NCI-H748 treated with DMSO at 0.1 percent for 48 hours (cell line): ENCODE measurements around the gene ARMC8.

Experiments used
- DNase-seq: peaks from one replicate; lab custom pipeline; 2025; lab: John Stamatoyannopoulos, UW

Gene ARMC8

DNA sequence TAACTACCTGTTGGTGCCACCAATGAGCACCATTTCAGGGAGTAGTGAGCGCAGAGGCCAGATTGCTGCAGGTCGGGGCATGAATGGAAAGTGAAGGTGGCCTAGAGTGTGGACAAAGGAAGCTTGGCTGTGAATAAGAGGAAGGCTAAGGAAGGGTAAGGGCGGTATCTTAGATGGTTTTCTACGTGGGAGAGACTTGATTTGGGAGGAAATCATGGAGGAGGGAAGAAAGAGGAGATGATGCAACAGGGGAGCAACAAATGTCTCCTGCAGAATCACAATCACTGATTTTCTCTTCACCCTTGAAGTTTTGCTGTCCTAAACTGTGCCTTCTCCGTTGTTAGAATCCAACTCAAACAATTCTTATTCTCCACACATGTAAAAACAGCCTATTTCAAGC lies 120.8 kb downstream of the ARMC8 start:
- DNase-seq: no peak

DNA sequence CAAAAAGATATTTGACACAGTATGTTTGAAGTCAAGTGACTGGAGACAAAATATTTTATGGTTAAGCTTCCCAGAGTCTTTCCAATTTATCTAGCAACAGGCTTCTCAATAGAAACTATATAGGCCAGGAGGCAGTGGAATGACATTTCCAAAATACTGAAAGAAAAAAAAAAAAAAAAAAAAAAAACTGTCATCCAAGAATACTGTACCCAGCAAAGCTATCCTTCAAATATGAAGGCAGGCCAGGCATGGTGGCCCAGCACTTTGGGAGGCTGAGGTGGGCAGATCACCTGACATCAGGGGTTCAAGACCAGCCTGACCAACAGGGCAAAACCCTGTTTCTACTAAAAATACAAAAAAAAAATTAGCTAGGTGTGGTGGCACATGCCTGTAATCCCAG lies 121.7 kb downstream of the ARMC8 start:
- no peak for DNase-seq

DNA sequence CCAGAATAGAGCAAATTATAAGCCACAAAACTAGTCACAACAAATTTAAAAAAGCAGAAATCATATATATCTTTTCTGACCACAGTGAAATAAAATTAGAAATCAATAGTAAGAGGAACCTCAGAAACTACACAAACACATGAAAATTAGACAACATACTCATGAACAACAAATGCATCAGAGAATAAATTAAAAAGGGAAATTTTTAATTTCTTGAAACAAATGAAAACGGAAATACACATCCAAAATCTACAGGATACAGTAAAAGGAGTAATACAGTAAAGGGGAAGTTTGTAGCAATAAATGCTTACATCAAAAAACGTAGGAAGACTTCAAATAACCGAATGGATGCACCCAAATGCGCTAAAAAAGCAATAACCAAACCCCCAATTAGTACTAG lies 123.4 kb downstream of the ARMC8 start:
- DNase-seq: no peak

DNA sequence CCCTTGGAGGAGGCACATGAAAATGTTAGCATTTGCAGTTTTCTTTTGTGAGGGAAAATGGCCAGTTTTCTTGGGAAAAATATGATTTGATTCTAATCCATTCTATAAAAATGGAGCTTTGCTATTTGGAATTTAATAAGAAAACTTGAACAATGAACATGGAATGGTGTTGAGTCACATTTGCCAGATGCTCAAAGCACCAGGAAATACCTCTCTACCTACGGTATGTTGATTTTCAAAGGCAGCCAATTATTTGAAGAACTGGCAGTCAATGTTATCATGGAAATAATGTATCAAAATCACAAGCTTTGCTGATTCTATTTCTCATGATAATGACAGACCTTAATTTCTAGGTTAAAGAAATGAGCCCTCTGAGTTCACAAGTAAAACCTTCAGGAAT lies 127.7 kb downstream of the ARMC8 start:
- no peak for DNase-seq

DNA sequence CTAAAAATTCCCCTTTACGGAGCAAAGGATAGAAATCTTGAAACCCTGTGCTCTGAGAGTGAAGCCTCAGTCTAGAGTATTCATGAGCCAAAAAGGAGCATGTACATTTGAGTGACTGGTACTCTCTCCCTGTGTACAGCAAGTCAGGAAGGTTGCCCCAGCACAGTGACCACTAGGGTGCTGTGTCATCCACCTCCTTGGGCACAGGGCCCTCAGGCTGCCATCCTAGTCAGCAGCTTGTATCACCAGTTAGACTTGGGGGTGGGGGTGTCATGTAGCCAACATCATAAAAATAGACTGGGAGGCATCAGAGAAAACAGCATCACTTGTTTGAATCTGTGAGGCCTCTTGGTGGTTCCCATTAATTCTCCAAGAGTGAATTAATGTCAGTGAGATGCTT lies 130.6 kb downstream of the ARMC8 start:
- DNase-seq: no peak

DNA sequence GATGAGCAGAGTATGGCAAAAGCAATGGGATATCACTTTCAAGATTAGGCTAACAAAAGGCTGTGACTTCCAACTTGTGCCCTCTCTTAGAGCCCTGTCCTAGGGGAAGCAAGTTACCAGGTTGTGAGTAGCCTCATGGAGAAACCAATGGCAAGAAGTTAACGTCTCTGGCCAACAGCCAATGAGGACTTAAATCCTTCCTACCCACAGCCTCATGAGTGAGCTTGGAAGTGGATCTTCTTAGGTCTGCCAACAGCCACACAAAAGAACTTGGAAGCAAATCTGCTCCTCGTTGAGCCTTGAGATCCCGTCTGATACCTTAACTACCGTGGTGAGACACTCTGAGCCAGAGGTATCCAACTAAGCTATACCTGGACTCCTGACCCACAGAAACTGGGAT lies 136.9 kb downstream of the ARMC8 start:
- DNase-seq: no peak

DNA sequence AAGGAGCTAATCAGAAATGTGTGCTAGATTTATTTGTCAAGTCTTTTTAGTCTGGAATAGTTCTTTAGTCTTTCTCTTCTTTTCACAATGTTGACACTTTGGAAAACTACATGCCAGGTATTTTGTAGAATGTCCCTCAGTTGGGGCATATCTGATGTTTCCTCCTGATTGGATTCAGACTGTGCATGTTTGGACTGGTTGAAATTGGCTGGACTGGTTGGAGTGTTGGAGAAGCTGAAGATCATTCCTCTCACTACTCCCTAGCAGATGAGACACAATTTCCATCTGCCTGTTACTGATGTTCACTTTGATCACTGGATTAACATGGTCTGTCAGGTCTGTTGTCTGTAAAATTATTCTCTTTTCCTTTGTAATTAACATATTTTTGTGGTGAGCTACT lies 138.9 kb downstream of the ARMC8 start:
- DNase-seq: no peak

DNA sequence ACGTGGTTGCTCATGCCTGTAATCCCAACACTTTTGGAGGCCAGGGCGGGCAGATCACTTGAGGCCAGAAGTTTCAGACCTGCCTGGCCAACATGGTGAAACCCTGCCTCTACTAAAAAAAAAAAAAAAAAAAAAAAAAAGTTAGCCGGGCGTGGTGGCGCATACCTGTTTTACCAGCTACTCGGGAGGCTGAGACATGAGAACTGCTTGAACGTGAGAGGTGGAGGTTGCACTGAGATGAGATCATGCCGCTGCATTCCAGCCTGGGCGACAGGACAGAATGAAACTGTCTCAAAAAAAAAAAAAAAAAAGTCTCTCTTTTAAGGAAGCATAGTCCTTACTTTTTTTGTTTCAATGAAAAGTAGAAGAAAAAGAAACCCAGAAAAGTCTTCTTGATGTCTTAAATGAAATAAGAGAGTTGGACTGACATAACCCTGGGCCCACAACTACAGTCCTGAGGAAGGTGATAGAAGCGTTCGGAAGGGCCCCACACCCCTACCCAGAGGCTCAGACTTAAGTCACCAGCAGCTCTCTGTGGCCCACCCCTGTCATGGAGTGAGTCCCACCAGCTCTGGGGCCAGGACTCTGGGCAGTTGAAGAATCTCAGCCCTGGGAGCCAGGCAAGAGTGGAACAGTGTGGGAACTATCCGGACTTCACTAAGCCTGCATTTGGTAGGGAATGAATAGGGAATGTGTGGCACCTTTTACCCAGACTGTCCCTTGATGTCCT lies 139.9 kb downstream of the ARMC8 start:
- DNase-seq: no peak

DNA sequence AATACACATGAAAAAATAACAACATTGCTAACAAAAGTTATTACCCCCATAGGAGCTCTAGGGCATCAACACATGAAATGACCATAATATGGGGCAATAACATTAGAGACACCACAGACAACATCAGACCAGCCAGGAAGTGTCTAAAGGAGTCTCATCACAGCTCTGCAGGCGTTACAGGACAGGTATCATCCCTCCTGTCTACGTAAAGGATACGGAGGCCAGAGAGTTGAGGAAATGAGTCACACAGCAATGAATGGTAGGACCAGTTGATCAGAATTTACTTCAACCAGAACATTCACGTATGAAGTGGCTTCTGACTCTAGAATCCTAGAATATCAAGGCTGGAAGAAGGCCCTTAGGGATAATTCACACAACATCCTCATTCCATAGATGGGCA lies 140.7 kb downstream of the ARMC8 start:
- DNase-seq: no peak

DNA sequence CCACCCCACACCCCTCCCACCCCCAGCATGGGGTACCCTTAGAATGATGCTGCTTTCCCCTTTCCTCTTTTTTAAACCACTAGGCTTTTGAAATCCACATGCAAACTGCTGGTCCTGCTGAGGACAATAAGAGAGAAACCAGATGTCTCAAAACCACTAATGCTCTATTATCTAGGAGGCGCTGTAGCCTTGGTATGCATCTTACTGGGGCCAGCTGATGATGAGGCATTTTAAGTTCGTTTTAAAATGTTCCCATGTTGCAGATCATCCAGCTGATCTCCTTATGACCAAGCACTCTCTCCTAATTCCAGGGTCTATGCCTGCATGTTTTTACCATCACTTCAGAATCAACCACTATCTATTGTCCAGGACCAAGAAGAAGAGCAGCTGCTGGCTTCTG lies 141.2 kb downstream of the ARMC8 start:
- DNase-seq: no peak

DNA sequence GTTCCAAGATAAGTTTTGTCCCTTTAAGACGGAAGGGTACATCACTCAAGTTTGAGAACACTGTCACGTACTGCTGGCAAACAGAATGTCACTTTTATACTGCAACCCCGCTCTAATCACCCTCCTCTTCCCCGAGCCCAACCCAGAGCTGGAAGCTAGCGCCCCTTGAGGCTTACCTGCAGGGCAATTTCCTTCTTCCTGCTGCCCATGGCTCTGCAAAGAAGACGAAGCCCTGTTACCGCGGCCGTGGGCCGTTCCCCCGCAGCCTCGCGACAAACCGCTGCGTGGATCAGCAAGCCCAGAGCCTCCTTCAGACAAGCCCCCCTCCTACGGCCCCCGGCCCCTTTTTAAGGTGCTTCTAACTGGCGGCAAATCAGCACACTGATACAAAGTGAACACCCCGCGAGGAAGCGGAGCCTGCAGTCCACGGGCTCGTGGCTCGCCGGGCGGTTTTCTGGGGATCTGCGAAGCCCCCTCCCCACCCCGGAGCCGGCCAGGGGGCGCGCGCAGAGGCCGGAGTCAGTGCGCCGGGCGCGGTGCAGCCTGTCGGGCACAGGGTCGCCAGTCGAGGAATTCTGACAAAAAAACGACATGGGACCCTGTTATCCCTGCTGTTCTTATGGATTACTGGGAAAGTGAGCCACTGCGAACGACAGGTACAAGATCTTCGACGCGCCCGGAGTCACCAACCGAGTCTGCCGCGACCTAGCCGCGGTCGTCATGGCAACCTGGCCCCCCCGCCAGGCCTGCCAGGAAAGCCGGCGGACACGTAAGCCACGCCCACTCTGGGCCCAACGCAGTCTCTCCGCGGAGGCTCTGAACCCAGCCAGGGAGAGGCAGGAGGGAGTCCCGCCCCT lies 142.3 kb downstream of the ARMC8 start, which contains the start of gene NME9:
Gene NME9, minus strand, starts transcription at position 725 of the 857 bp plus-strand sequence. Its CDS starts 516 bp downstream, at position 209.
- DNase-seq: peak; percentile 78

DNA sequence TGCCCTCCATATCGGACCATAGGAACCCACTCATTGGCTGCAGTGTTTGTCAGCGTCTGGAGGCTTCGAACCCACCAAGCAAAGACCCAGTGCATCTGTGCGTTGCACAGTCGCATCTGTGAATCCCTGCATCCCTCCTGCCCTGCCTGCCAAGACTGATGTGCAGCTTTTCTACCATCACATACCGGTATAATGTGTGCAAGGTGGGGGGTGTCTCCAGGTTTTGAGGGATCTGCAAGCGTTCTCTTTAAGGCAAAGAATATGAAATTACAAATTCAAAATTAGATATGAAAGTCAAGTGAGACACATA lies 142.8 kb downstream of the ARMC8 start:
- no peak for DNase-seq

DNA sequence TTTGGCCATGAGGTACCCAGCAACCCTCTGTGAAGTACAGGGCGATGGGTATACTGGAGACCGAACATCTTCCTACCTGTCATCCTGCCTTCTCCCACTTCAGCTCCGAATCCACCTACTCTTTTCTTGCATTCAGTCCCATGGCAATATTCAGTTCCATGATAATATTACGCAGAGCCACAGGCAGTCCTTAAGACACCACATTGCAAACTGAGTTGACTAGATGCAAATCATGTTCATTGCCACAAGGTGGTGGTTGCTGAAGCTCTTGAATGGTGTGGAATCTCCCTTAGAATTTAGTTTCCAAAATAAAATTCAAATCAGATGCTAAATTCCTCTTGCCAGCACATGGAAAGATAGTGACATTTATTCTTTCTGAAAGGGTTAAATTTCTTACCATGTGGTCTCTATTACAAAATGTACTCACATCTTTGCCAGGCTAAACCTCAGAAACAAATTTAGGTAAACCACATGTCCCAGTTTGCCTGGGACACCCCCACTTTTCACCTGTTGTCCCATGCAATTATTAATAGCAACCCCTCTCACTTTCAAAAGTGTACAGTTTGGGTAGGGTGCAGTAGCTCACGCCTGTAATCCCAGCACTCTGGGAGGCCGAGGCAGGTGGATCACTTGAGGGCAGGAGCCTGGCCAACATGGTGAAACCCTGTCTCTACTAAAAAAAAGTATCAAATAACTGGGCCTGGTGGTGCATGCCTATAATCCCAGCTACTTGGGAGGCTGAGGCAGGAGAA lies 144.2 kb downstream of the ARMC8 start:
- no peak for DNase-seq

DNA sequence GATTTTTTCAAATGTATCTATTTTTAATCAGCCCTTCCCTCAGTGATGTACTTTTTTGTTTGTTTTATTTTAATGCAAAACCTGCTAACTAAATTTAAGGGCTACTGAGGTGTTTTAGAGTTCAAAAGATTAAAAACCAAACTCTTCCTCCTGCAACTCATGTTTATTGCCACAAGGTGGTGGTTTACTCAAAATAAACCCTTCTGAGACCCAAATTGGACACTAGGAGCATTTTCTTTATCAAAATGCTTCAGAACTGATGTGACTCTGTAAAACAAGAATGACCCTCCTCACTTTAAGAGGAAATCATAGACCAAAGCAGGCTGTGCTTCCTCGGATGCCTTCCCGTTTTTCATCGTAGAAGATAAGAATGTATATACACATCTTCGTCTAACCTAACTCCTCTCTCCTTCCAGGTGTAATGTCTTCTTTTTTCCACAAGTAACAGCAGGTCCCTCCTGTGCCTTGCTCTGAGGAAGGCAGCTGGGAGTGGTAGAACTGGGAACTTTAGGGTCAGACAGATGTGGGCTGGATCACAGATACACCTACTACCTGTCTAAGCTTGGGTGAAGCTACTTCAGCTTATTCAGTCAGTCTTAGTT lies 145.5 kb downstream of the ARMC8 start:
- no peak for DNase-seq

DNA sequence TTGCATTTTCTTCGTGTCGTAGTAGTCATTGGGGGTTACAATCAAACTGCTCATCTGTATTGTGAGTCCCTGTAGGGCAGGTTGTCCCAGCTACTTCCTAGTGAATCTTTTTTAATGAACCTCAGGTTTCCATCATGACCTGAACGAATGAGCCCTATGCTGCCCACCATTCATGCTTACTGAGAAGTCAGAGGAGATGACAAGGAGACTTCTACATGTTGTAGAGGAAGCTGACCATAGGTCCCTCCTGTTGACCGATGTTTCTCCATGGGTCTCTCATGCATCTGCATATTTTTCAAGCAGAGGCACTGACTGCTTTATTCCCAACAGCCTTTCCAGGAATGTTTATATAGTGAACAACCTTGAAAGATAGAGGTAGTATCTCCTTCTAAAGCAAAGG lies 147.5 kb downstream of the ARMC8 start:
- no peak for DNase-seq

DNA sequence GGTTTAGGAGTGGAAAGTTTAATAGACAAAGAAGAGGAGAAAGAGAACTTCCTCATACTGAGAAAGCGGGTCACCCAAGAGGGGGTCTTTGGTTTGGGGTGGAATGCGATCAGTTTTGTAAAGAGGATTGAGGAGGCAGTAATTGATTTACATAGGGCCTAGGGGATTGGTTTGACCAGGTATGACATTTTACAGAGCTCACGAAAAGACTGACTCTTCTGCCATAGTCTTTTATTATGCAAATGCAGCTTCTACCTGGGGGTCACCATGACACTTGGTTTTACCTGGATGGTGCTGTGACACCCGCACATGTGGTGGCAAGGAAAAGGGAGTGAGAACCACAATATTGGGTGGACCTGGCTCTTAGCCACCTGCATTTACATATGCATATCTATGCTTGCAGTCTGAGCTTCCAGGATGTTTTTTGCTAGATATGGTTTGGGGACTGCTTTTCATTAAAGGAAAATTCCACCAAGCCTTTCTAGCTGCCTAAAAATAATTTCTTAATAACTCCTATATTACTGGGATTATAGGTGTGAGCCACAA lies 149.4 kb downstream of the ARMC8 start:
- no peak for DNase-seq

DNA sequence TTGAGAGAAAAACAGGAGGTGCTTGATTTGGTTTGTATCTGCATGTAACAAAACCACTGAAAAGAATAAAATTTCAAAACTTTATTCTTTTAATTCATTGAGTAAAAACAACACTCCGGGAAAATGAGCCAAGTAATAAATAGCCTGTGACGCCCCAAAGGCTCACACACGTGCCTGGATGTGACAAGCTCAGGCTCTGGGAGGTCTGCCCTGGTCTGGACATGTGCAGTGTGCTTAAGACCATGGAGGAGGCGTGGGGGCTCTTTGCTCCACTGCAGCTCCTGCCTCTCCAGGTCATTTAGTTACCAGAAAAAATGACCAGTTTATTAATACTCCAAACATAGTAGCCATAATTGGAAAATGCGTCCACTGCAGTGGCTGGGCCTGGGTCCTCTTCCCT lies 151.1 kb downstream of the ARMC8 start:
- no peak for DNase-seq

DNA sequence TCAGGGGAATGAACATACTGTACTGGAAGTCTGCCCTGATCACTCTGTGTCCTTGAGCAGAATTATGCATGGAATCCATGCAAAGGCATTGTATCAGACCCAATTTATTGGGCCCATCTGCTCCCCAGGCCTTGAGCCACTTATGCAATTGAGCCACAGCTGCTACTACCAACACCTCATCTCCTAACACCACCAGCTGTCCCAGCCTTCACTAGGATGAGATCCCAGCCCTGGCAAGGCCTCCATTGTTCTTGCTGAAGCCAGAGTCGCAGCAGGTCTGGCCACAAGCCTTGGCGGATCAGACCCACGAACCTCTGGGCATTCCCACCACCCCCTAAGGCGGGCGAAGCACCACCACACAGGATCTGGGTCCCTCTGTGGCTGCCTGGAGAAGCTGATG lies 151.7 kb downstream of the ARMC8 start:
- DNase-seq: no peak

DNA sequence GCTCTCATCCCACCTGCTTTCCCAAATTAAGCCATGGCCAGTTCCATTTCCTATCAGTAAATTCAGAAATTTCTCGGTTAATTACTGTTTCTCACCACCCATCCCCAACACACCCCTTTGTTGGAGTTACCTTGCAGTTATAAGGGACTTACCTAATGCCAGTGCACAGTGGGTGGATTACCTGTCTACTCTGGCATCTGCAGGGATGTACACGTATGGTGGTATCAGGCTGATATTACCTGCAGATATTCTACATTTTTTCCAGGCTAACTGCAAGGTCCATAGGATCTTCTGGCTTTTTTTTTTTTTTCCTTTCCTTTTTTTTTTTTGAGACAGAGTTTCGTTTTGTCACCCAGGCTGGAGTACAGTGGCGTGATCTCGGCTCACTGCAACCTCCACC lies 153.4 kb downstream of the ARMC8 start:
- DNase-seq: no peak

DNA sequence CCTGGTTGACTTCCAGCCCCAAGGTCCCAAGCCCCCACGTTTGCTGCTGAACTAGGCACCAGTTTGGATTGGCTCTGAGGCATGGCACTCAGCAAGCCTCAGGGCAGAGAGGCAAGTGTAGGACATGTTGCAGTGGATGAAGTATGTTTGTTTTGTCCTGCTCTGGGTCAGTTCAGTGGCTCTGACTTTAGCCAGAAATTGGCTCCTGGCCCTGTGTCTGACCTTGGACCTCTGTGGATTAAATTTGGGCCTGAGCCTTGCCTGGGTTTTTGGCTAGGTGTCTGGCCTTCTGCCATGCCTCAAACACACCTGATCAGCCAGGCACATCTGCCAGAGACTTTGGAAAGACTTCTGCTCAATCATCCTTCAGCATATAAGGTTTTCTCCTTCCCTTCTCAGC lies 157.7 kb downstream of the ARMC8 start:
- DNase-seq: no peak
